Esophagus (tissue), 2 donors: ENCODE measurements around the gene HRH3. TPM values are rescaled to one million over a fixed set of nuclear protein-coding genes. Genes with fewer than 3 reads are reported as not detected.

Experiments
- H3K27ac ChIP-seq, 2 donors: one replicate each; pipeline ENCODE4 v1.5.1; 2013; ENCODE audit warnings: low read depth in 2 of 2, mild to moderate bottlenecking in 2 of 2, inconsistent platforms in 1 of 2, low read length in 1 of 2, moderate library complexity in 1 of 2
- H3K27me3 ChIP-seq, 2 donors: one replicate each; pipeline ENCODE4 v1.6.1; 2013; ENCODE audit warnings: low read length in 2 of 2, control low read depth in 1 of 2, mild to moderate bottlenecking in 1 of 2; ENCODE audit not compliant: insufficient read depth in 2 of 2, control insufficient read depth in 1 of 2
- H3K36me3 ChIP-seq, 2 donors: one replicate each; pipeline ENCODE4 v1.6.1; 2013; ENCODE audit warnings: low read length in 1 of 2; ENCODE audit not compliant: control insufficient read depth in 2 of 2, insufficient read depth in 2 of 2
- H3K4me1 ChIP-seq, 2 donors: one replicate each; pipeline ENCODE4 v1.6.1; 2013; ENCODE audit warnings: low read length in 1 of 2; ENCODE audit not compliant: control insufficient read depth in 2 of 2, insufficient read depth in 2 of 2
- H3K4me3 ChIP-seq, 2 donors: one replicate each; pipeline ENCODE4 v1.5.1; 2013; ENCODE audit warnings: low read length in 2 of 2, mild to moderate bottlenecking in 2 of 2, low read depth in 1 of 2, moderate library complexity in 1 of 2
- H3K9me3 ChIP-seq, 2 donors: one replicate each; pipeline ENCODE4 v1.6.1; 2013; ENCODE audit warnings: mild to moderate bottlenecking in 2 of 2, low read depth in 1 of 2, low read length in 1 of 2, moderate library complexity in 1 of 2; ENCODE audit not compliant: control insufficient read depth in 2 of 2, insufficient read depth in 1 of 2
- WGBS, 2 donors: extraction: QIAGEN DNeasy Blood & Tissue Kit; methylation state at CpG; one replicate each; pipeline ENCODE4 v1.1.7; 2013; 5-methylcytosine and 5-hydroxymethylcytosine counted together
- polyA plus RNA-seq, 2 donors: library from polyadenylated mRNA; stranded (reverse); fragments of 200-250 nt; gene quantifications; one replicate each; pipeline ENCODE4 v1.2.3, GENCODE V29; 2013
- donor health status: healthy with polysubstance abuse.
- donor health status: Bipolar disorder and iron deficiency.

Gene HRH3
- polyA plus RNA-seq, 2 donors: 0.02 TPM; not detected in 1

DNA sequence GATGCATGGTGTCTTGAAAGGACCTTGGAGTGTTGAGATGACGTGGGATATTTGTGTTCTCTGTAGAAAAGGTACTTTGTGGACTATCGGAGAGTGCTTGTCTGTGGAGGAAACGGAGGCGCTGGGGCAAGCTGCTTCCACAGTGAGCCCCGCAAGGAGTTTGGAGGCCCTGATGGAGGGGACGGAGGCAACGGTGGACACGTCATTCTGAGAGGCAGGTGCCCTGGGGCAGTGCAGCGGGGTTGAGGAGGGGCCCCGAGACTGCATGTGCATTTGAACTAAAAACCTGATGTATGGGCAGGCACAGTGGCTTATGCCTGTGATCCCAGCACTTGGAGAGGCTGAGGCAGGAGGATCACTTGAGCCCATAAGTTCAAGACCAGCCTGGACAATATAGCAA, 24.3 kb downstream of the HRH3 start:
- 90 to 92% methylated on average over 10 of the region's 10 CpGs for WGBS, 2 donors
- no peak overlapping the region for H3K4me3 ChIP-seq
- peaks cover 20 to 22% of the 10 kb centered on the region in 2 donors for H3K36me3 ChIP-seq
- no peaks in the 10 kb centered on the region for H3K4me1 ChIP-seq
- no peaks in the 10 kb centered on the region for H3K27me3 ChIP-seq
- H3K27ac ChIP-seq: no peak overlapping the region
- H3K9me3 ChIP-seq: peaks cover 0 to 4% of the 10 kb centered on the region in 2 donors

DNA sequence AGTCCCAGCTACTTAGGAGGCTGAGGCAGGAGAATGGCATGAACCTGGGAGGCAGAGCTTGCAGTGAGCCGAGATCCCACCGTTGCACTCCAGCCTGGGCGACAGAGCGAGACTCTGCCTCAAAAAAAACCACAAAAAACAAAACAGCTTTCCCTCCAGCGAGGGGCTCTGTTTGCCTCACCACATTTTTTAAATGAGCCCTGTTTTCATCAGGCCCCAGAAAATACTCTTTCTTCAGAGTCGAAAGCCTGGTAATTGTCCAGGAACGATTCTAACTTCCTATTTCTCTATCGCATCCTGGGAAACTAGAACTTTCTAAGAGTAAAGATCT, 25.0 kb downstream of the HRH3 start:
- Histone ChIP-seq H3K27ac (no peak overlapping the region), H3K9me3 (peaks cover 0 to 4% of the 10 kb centered on the region in 2 donors), H3K27me3 (no peaks in the 10 kb centered on the region), H3K36me3 (peaks cover 13 to 17% of the 10 kb centered on the region in 2 donors), H3K4me3 (no peak overlapping the region), H3K4me1 (no peaks in the 10 kb centered on the region)
- 79 to 84% methylated on average over 8 of the region's 8 CpGs for WGBS, 2 donors

DNA sequence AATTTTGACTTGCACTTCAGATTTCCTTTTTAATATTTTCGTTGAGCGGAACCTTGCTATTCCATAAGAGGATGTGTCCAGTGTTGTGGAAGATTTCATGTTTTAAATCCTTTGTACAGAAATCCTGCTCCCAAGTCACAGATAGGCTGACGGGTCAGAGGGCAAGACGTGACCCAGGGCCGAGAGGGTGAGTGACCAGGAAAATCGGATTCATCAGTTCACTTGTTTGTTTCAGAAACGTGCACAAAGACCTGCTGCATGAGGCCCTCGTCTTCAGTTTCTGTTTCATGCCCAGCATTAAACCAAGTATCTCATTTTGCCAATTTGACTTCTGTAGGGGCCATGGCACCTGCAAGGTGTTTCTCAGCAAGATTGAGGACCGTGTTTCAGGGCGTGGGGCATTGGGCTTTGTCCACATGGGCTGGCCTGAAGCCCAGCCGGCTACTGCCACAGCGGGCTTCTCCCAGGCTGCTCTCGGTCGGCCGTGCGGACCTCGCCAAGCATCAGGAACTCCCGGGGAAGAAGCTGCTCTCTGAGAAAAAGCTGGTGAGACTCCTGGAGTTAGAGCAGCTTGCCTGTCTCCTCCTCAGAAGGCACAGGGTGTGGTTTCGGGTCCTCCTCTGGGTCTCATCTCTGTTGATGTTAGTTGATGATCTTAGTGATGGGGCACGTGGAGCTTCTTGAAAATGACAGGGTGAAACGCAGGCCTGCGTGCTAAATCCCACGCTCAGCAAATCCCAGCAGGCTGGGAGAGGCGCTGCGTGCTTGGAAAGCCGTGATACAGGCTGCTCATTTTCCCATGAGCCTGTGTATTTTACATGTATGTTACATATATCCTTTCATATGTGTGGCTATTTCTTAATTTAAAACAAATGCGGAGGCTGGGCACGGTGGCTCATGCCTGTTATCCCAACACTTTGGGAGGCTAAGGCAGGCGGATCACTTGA, 26.7 kb downstream of the HRH3 start:
- Histone ChIP-seq H3K27me3 (no peaks in the 10 kb centered on the region), H3K36me3 (peaks cover 4 to 16% of the 10 kb centered on the region in 2 donors), H3K4me3 (no peak overlapping the region), H3K27ac (no peak overlapping the region), H3K4me1 (no peaks in the 10 kb centered on the region), H3K9me3 (no peaks in the 10 kb centered on the region)
- 91 to 92% methylated on average over 29 of the region's 29 CpGs for WGBS, 2 donors

DNA sequence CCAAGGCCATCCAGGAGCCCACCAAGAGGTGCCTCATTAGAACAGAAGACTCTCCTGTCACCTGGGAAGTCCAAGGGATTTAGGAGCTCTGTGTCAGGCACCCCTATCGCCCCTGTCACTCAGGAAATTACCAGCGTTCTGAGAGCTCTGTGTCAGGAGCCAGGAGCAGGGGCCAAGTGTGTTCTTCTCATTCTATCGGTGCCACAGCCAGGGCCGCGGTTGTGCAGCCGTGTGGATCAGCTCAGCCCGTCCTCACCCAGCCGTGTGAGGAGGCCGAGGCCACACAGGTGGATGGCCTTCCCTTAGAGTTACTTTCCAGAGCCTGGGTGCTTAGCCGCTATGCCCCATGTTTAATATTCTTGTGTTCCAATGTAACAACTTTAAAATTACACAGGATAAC, 27.4 kb downstream of the HRH3 start:
- no peak overlapping the region for H3K4me3 ChIP-seq
- H3K27ac ChIP-seq: no peak overlapping the region
- WGBS, 2 donors: 83 to 84% methylated on average over 10 of the region's 10 CpGs
- H3K36me3 ChIP-seq: peaks cover 4 to 12% of the 10 kb centered on the region in 2 donors
- H3K27me3 ChIP-seq: no peaks in the 10 kb centered on the region
- no peaks in the 10 kb centered on the region for H3K4me1 ChIP-seq
- H3K9me3 ChIP-seq: no peaks in the 10 kb centered on the region

DNA sequence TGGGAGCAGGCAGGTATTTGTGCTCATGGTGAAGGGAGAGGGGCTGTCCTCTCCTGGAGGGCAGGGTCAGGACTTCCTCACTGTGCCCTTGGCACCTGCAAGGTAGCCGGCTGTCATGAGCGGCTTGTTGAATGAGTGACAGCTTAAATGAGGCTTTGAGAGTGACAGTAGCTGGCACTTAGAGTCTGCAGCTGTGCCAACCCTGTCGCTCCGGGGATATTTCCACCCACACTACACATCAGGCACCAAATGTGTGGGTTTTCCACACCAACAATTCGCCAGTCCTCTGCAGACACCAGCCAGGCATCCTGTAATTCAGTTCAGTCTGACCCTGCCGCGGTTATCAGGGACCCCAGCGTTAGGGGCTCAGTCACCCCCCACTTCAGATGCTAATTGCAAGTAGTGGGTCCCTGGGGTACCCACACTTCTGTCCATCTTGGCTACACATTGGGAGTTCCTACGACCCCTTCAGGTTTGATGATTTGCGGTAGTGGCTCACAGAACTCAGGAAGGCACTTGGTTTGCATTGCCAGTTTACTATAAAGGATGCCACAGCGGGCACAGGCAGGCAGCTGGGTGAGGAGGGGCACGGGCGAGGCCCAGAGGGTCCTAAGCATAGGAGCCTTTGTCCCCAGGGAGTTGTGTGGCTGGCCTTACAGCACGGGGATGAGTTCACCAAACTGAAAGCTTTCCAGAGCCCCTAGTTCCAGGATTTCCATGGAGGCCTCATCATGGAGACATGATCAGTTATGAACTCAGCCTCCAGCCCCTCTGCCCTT, 28.1 kb downstream of the HRH3 start:
- H3K4me3 ChIP-seq: no peak overlapping the region
- no peaks in the 10 kb centered on the region for H3K27me3 ChIP-seq
- H3K27ac ChIP-seq: no peak overlapping the region
- no peaks in the 10 kb centered on the region for H3K4me1 ChIP-seq
- H3K36me3 ChIP-seq: peaks cover 4 to 12% of the 10 kb centered on the region in 2 donors
- WGBS, 2 donors: 78 to 79% methylated on average over 14 of the region's 14 CpGs
- no peaks in the 10 kb centered on the region for H3K9me3 ChIP-seq

DNA sequence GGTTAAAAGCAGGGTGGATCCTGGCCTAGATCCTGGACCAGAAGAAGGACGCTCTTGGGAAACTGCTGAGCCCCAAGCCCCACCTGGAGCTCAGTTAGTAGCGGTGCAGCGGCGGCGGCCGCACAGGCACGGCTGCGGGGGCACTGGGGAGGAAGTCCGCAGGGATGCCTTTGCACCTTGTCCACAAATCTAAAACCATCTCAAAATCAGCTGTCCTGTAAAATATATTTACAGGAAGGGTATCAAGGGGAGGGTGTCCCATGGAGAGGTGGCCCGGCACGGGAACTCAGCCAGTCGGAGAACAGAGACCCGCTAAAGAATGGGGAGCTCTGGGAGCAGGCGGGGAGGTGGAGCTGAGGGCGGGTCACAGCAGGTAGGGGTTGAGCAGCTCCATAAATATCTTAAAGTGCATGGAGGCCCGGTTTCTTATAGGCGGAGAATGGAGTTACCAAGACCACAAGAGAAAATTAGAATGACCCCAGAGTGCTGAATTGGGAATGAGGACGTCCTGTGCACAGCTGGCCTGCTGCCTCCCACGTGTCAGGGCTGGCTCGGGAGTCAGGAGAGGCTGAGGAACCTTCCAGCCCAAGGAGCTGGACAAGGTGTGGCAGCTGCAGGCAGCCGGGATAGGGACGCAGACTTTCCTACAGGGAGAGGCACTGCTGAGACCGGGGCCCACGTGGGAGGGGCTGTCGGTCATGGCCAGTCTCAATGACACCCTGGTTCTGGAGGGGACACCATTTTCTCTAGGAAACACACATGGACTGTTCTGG, 29.3 kb downstream of the HRH3 start:
- H3K27ac ChIP-seq: no peak overlapping the region
- H3K4me3 ChIP-seq: no peak overlapping the region
- H3K4me1 ChIP-seq: no peaks in the 10 kb centered on the region
- peaks cover 4 to 12% of the 10 kb centered on the region in 2 donors for H3K36me3 ChIP-seq
- WGBS, 2 donors: 87 to 88% methylated on average over 25 of the region's 25 CpGs
- H3K9me3 ChIP-seq: no peaks in the 10 kb centered on the region
- no peaks in the 10 kb centered on the region for H3K27me3 ChIP-seq

DNA sequence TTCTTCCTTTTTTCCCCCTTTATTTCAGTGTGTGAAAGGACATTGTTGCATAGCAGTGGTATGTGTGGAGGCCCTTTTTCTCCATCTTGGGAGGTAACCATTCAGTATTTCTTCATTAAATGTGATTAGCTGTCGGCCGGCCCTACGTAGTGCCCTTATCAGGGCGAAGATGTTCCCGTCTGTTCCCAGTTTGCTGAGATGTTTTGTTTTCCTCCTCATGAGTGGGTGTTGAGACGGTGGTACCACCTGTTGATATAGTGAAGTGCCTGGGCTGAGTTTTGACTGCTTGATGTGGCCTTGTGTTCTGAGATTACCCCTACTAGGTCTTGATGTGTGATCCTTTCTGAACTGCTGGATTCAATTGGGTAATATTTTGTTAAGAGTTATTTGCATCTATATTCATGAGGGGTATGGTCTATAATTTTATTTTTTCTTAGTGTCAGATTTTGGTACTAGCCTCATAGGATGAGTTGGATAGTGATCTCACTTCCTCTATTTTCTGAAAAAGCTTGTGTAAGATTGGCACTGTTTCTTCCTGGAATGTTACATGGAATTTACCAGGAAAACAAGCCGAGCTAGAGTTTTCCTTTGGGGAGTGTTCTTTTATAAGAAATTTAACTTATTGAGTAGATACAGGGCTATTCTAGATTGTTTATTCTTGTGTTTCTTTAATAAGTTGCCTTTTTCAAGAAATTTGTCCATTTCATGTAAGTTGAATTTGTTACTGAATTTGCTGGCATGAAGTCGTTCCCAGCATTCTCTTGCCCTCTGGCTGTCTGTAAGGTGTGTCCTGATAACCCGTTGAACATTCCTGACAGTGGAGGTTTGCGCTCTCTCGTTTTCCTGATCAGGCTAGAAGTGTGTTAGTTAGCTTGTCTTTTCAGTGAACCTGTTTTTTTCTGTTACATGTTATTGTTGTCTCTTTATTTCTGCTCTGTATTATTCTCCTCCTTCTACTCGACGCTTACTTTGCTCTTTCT, 32.9 kb downstream of the HRH3 start:
- Histone ChIP-seq H3K4me1 (peaks cover 0 to 4% of the 10 kb centered on the region in 2 donors), H3K27ac (no peak overlapping the region), H3K4me3 (no peak overlapping the region), H3K27me3 (no peaks in the 10 kb centered on the region), H3K36me3 (peaks cover 0 to 6% of the 10 kb centered on the region in 2 donors), H3K9me3 (no peaks in the 10 kb centered on the region)
- 69 to 70% methylated on average over 13 of the region's 13 CpGs for WGBS, 2 donors

DNA sequence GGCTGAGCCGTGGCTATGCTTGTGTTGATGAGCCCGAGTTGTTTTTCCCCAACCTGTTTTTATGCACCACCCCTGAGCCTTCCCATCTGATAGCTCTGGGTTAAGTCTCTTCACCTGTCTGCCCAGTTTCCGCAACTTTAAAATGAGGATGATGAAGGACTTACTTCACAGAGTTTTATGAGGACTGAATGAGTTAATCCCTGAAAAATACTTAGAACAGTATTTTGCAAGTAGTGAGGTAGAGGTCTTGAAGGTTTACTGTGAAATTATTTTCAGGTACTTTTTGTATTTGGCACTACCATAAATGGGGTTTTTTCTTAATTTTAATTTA, 34.0 kb downstream of the HRH3 start:
- peaks cover 0 to 4% of the 10 kb centered on the region in 2 donors for H3K36me3 ChIP-seq
- WGBS, 2 donors: 78% methylated on average over 3 of the region's 3 CpGs
- no peaks in the 10 kb centered on the region for H3K9me3 ChIP-seq
- no peaks in the 10 kb centered on the region for H3K27me3 ChIP-seq
- peaks cover 0 to 4% of the 10 kb centered on the region in 2 donors for H3K4me1 ChIP-seq
- no peak overlapping the region for H3K4me3 ChIP-seq
- H3K27ac ChIP-seq: no peak overlapping the region
